HepG2 (cell line): ENCODE data around the gene CLDN14. TPM values are rescaled to one million over a fixed set of nuclear protein-coding genes. Genes with fewer than 3 reads are reported as not detected.

Experiments
- HIVEP1 ChIP-seq: sonication (generic); formaldehyde crosslinking; IDR thresholded peaks from 2 replicates; pipeline ENCODE4 v1.4.0; 2020; ENCODE audit warnings: mild to moderate bottlenecking, missing genetic modification reagents
- IRX3 ChIP-seq: sonication (generic); formaldehyde crosslinking; IDR thresholded peaks from 2 replicates; pipeline ENCODE4 v1.8.1; 2023; ENCODE audit warnings: mild to moderate bottlenecking, low read depth, missing genetic modification reagents, borderline replicate concordance
- KAT7 ChIP-seq: IDR thresholded peaks from 2 replicates; pipeline ENCODE4 v1.6.1; 2018; ENCODE audit warnings: borderline replicate concordance, missing compliant biosample characterization
- NFYC ChIP-seq: IDR thresholded peaks from 2 replicates; pipeline ENCODE4 v1.6.1; 2016; ENCODE audit warnings: missing genetic modification reagents, missing compliant biosample characterization
- NRL ChIP-seq: sonication (generic); formaldehyde crosslinking; IDR thresholded peaks from 2 replicates; pipeline ENCODE4 v1.5.0; 2020; ENCODE audit warnings: missing genetic modification reagents, mild to moderate bottlenecking, moderate library complexity, borderline replicate concordance
- PRMT3 ChIP-seq: sonication (generic); formaldehyde crosslinking; IDR thresholded peaks from 2 replicates; pipeline ENCODE4 v1.8.1; 2022; ENCODE audit warnings: low read depth, mild to moderate bottlenecking, moderate library complexity, missing genetic modification reagents, borderline replicate concordance
- RFX1 ChIP-seq: fragments of 450-650 bp; IDR thresholded peaks from 2 replicates; pipeline ENCODE4 v1.6.1; 2017
- SATB2 ChIP-seq: sonication (generic); formaldehyde crosslinking; IDR thresholded peaks from 2 replicates; pipeline ENCODE4 v1.5.0; 2020; ENCODE audit warnings: missing genetic modification reagents
- SRSF1 ChIP-seq: fragments of 200-400 bp; formaldehyde crosslinking; optimal IDR thresholded peaks from 2 replicates; pipeline ENCODE3; 2017; ENCODE audit warnings: mild to moderate bottlenecking, low read depth, low read length, moderate library complexity
- SSRP1 ChIP-seq: IDR thresholded peaks from 2 replicates; pipeline ENCODE4 v1.6.1; 2016; ENCODE audit warnings: control low read depth
- U2AF2 ChIP-seq: fragments of 200-400 bp; formaldehyde crosslinking; IDR thresholded peaks from 2 replicates; pipeline ENCODE4 v1.6.1; 2017; ENCODE audit warnings: low read depth, mild to moderate bottlenecking, low read length
- XRCC5 ChIP-seq: fragments of 200-400 bp; formaldehyde crosslinking; optimal IDR thresholded peaks from 2 replicates; pipeline ENCODE3; 2017; ENCODE audit warnings: mild to moderate bottlenecking, low read length
- ZKSCAN5 ChIP-seq: sonication (generic); formaldehyde crosslinking; IDR thresholded peaks from 2 replicates; pipeline ENCODE4 v1.5.1; 2020; ENCODE audit warnings: mild to moderate bottlenecking, missing genetic modification reagents
- ZNF225 ChIP-seq: sonication (generic); formaldehyde crosslinking; IDR thresholded peaks from 2 replicates; pipeline ENCODE4 v1.4.0; 2020; ENCODE audit warnings: mild to moderate bottlenecking, missing genetic modification reagents
- ZNF549 ChIP-seq: sonication (generic); formaldehyde crosslinking; IDR thresholded peaks from 2 replicates; pipeline ENCODE4 v1.5.0; 2020; ENCODE audit warnings: missing genetic modification reagents
- ZNF552 ChIP-seq: sonication (generic); formaldehyde crosslinking; IDR thresholded peaks from 2 replicates; pipeline ENCODE4 v1.9.0; 2022; ENCODE audit warnings: missing genetic modification reagents, mild to moderate bottlenecking, borderline replicate concordance
- ZNF737 ChIP-seq: sonication (generic); formaldehyde crosslinking; IDR thresholded peaks from 2 replicates; pipeline ENCODE4 v1.5.0; 2020; ENCODE audit warnings: missing genetic modification reagents, mild to moderate bottlenecking, borderline replicate concordance
- ZNF775 ChIP-seq: sonication (generic); formaldehyde crosslinking; IDR thresholded peaks from 2 replicates; pipeline ENCODE4 v1.4.0; 2020; ENCODE audit warnings: missing genetic modification reagents, mild to moderate bottlenecking, moderate library complexity, borderline replicate concordance
- ZNF878 ChIP-seq: sonication (generic); formaldehyde crosslinking; IDR thresholded peaks from 2 replicates; pipeline ENCODE4 v1.8.1; 2023; ENCODE audit warnings: mild to moderate bottlenecking, missing genetic modification reagents, moderate library complexity
- polyA plus RNA-seq, 8 experiments: library from polyadenylated mRNA; depleted of rRNA in 3 of 8; stranded (reverse) in 7 of 8; unstranded in 1 of 8; fragments of >200 nt; fragmentation: Illumina TruSeq in 4 of 8; extraction: Trizol in 4 of 8; gene quantifications; 2 replicates each; pipeline versions ENCODE4 v1.2.1 to v1.2.3, GENCODE V29; 2011 to 2016; ENCODE audit warnings: low read depth in 4 of 8, missing spikeins in 1 of 8, mixed read lengths in 1 of 8; ENCODE audit not compliant: insufficient read depth in 1 of 8
- total RNA-seq, 5 experiments: library from RNA; depleted of rRNA; stranded (reverse); fragments of >200 nt; fragmentation: Illumina TruSeq; extraction: Trizol; gene quantifications; 2 replicates each; pipeline ENCODE4 v1.2.3, GENCODE V29; 2016; ENCODE audit warnings: low read depth in 1 of 5
- TF ChIP-seq, protein P1 (sequence below): sonication (generic); formaldehyde crosslinking; IDR thresholded peaks from 2 replicates; pipeline ENCODE4 v1.5.0; 2020; ENCODE audit warnings: missing genetic modification reagents, mild to moderate bottlenecking, borderline replicate concordance
- TF ChIP-seq, protein P2 (sequence below): sonication (generic); formaldehyde crosslinking; IDR thresholded peaks from 2 replicates; pipeline ENCODE4 v1.4.0; 2020; ENCODE audit warnings: missing genetic modification reagents, mild to moderate bottlenecking, borderline replicate concordance
- TF ChIP-seq, protein P3 (sequence below): sonication (generic); formaldehyde crosslinking; IDR thresholded peaks from 2 replicates; pipeline ENCODE4 v1.8.0; 2022; ENCODE audit warnings: low read depth, missing genetic modification reagents
- TF ChIP-seq, protein P4 (sequence below): sonication (generic); formaldehyde crosslinking; IDR thresholded peaks from 2 replicates; pipeline ENCODE4 v1.8.1; 2023; ENCODE audit warnings: mild to moderate bottlenecking, missing genetic modification reagents

CLDN14 gene
- total and polyA plus RNA-seq, 2 of the 13 experiments (the other 11 are each of a cell fraction or from before 2014, with no cell fraction given), result 1.1 to 1.4 TPM

DNA sequence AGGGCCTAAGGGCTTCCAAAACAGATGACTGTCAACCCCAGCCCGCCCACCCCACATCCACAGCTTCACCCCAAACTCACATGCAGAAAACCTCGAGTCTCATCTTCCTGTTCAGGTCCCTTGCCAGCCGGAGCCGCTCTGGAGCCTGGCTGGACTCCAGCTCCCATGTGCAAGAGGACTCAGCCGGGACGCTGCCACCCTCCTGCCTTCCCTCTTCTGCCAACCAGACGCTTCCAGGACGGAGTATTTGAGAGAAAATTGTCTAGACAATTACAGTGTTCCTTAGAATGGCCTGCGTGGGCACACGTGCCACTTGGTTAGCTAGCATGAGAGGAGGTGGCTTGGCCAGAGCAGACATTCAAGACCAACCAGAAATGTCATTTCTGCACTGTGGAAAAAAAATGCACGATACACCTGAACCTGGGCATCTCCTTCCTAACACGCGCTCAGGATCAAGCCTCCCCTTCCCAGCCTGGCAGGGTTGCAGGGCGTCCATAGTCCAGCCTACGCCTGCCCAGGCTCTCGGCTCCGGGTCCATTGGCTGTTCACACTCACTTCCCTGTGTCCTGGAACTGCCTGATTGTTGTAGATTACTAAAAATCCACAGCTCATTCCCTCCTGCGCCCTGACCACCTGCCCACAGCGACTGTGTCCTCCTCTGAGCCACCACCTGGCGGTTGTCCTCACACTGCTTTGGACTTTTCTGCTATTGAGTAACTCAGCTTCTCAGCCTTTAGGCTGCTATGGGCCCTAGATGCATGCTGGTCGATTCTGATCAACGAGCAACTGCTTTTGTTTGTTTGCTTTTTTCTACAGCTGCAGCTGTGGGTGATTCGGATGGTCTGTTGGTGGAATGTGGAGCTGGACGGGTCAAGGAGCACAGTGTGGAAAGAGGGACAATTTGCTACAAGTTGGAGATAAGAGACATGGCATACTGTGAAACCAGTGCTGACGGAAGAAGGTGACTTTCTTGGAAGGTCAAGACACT, at the start of gene CLDN14 (continued):
- TF ChIP-seq, protein P1, sequence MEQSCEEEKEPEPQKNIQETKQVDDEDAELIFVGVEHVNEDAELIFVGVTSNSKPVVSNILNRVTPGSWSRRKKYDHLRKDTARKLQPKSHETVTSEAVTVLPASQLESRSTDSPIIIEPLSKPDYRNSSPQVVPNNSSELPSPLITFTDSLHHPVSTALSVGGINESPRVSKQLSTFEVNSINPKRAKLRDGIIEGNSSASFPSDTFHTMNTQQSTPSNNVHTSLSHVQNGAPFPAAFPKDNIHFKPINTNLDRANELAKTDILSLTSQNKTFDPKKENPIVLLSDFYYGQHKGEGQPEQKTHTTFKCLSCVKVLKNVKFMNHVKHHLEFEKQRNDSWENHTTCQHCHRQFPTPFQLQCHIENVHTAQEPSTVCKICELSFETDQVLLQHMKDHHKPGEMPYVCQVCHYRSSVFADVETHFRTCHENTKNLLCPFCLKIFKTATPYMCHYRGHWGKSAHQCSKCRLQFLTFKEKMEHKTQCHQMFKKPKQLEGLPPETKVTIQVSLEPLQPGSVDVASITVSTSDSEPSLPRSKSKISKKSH, result no peak
- TF ChIP-seq IRX3 (CRISPR knock-in tag) (no peak), ZNF878 (peak; percentile 32; the same call in 1 of the 2 replicates), NRL (CRISPR knock-in tag) (no peak), SSRP1 (CRISPR knock-in tag) (no peak), ZNF775 (CRISPR knock-in tag) (no peak), SRSF1 (no peak), NFYC (CRISPR knock-in tag) (no peak), KAT7 (CRISPR knock-in tag) (no peak), HIVEP1 (CRISPR knock-in tag) (peak; percentile 83), ZNF552 (CRISPR knock-in tag) (no peak; the same call in 1 of the 2 replicates), PRMT3 (CRISPR knock-in tag) (no peak), ZNF549 (no peak), U2AF2 (no peak), RFX1 (no peak), ZNF225 (CRISPR knock-in tag) (no peak), SATB2 (no peak), XRCC5 (no peak), ZKSCAN5 (CRISPR knock-in tag) (no peak), ZNF737 (CRISPR knock-in tag) (no peak)
- TF ChIP-seq, protein P2, sequence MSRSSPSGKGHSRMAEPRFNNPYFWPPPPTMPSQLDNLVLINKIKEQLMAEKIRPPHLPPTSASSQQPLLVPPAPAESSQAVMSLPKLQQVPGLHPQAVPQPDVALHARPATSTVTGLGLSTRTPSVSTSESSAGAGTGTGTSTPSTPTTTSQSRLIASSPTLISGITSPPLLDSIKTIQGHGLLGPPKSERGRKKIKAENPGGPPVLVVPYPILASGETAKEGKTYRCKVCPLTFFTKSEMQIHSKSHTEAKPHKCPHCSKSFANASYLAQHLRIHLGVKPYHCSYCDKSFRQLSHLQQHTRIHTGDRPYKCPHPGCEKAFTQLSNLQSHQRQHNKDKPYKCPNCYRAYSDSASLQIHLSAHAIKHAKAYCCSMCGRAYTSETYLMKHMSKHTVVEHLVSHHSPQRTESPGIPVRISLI (CRISPR knock-in tag), result peak; percentile 88; the same call in 1 of the 2 replicates
- TF ChIP-seq, protein P3, sequence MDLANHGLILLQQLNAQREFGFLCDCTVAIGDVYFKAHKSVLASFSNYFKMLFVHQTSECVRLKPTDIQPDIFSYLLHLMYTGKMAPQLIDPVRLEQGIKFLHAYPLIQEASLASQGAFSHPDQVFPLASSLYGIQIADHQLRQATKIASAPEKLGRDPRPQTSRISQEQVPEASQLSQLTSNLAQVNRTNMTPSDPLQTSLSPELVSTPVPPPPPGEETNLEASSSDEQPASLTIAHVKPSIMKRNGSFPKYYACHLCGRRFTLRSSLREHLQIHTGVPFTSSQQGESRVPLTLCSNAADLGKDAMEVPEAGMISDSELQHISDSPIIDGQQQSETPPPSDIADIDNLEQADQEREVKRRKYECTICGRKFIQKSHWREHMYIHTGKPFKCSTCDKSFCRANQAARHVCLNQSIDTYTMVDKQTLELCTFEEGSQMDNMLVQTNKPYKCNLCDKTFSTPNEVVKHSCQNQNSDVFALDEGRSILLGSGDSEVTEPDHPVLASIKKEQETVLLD (CRISPR knock-in tag), result no peak
- TF ChIP-seq, protein P4, sequence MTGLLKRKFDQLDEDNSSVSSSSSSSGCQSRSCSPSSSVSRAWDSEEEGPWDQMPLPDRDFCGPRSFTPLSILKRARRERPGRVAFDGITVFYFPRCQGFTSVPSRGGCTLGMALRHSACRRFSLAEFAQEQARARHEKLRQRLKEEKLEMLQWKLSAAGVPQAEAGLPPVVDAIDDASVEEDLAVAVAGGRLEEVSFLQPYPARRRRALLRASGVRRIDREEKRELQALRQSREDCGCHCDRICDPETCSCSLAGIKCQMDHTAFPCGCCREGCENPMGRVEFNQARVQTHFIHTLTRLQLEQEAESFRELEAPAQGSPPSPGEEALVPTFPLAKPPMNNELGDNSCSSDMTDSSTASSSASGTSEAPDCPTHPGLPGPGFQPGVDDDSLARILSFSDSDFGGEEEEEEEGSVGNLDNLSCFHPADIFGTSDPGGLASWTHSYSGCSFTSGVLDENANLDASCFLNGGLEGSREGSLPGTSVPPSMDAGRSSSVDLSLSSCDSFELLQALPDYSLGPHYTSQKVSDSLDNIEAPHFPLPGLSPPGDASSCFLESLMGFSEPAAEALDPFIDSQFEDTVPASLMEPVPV, result 0 out of 2 replicates have a peak, but pooled peaks have one; percentile 60
